NCI-H2196 (cell line): ENCODE data around the gene TSPYL6.

Experiments used
- DNase-seq: peaks from one replicate; lab custom pipeline; 2025; ENCODE audit not compliant: unreplicated experiment; lab: John Stamatoyannopoulos, UW

Gene TSPYL6

GRCh38 chr2:54206596-54206995 is 49.4 kb downstream of the TSPYL6 start:
- DNase-seq, result no peak

GRCh38 chr2:54204476-54204875 is 51.6 kb downstream of the TSPYL6 start:
- no peak for DNase-seq
